Caki2 (cell line): ENCODE results near the gene PPP2R5A. TPM values are rescaled to one million over a fixed set of nuclear protein-coding genes. Genes with fewer than 3 reads are reported as not detected.
"Not testable (repeated sequence)": the region's sequence is repeated elsewhere in the genome, so short reads cannot be mapped to it uniquely, and the experiment has no call there.

ENCODE experiments used
- DNase-seq: peaks from one replicate; pipeline ENCODE4 v3.0.0-alpha.2; 2015; ENCODE audit warnings: low read depth
- in situ Hi-C: cut with HindIII; loops from 2 replicates; pipeline ENCODE4 v1.10.0; 2016; ENCODE audit warnings: low sequenced_read_pairs, low pct_unique_long_range_greater_than_20kb, mixed read lengths
- total RNA-seq: library from RNA; depleted of rRNA; stranded (reverse); fragments of >200 nt; shearing (Covaris generic); gene quantifications from 2 replicates; pipeline ENCODE4 v1.2.3, GENCODE V29; 2014; ENCODE audit warnings: low replicate concordance

PPP2R5A gene
- total RNA-seq, 1 experiment from 2014 or later = 85.8 TPM

DNA sequence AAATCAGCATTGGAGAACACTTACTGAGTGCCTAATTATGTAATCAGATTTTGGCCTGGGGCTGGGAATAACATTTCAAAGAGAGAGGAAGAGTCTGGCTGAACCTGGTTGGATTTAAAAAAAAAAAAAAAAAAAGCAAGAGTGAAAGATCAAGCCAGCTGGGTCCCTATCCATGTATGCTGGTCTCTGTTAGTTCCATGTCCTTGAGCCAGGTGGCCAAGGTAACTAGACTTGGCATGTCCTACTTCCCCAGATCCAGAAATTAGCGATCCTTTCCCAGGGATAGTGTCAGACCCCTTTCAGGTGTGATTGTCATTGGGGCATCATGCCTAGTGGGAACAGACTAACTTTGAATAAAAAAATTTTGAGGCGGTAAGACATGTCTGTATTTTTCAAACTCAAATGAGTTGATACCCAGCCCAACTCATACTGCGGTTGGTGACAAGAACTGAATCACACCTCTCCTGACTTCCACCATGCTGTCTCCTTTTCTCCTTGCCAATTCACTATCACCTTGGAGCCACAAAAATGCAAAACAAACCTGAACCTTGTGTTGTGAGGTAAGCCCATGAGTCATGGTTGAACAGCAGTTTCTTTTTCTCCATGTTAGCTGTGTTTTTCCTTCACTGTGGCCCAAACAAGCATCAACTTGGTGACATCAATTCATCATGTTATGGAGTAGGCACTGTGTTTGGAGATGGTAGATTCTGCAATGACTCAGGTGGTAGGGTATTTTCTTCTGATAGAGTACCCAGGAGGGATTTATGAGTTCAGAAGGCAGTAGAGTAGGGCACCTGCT, 24.5 kb upstream of the PPP2R5A start:
- in situ Hi-C loops = no loop called here
- DNase-seq = peak; percentile 92

DNA sequence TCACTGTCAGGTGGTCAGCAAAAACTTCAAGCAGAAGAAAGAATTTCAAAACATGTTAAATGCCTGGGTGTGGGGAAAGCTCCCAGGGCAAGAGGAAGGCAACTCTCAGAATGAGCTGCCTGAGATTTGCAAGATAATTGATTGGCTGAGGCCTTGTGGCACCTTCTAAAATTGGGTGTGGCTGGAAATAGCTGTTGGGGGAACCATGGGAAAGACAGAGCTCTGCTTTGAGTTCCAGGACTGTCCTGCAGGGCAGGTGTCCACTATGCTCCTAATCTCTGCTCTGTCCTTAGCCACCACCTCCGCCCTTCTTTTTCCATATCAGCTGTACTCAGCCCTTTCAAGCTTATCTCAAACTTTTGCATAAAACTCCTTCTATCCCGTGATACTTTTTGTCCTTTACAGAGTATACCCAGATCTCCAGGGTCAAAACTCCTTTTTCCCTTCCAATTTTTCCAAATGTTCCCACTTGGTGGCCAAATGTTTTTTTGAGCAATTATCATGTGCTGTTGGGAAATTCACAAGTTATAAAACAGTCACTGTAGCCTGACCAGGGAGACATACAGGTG, 23.8 kb upstream of the PPP2R5A start:
- no peak for DNase-seq
- in situ Hi-C loops = no loop called here

DNA sequence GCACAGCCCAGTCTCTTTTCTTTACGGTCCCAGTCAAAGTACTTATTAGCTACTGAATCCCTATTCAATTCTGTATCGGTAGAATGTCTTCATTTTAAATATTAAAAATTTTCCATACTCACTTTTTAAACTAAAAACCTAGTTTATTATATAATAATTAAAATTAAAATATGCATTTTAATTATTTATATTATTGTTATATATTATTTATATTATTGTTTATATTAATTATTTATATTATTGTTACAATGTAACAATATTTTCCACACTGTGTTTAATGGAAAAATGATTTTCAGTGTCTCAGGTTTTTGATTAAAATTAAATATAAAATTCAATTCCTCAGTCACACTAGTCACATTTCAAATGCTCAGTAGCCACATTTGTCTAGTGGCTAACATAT, 18.2 kb upstream of the PPP2R5A start:
- in situ Hi-C loops = no loop called here
- DNase-seq = no peak

DNA sequence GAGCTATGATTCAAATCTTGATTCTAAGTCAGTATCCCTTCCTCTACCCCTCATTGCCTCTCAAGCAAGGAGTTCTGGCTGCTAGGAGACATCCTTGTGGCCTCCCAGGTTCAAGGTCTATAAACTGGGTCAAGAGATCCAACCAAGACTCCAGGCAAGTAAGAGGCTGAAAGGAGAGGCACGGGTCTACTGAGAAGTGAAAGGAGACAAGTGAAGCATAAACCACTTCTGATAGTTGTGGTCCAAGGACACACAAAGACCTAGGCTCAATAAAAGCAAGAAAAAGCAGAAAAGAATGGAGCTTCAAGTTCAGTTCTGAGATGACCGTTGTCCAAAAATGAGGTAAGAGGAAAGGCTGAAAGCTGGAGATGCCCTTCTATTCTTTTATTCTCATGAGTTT, 17.8 kb upstream of the PPP2R5A start:
- in situ Hi-C loops = no loop called here

DNA sequence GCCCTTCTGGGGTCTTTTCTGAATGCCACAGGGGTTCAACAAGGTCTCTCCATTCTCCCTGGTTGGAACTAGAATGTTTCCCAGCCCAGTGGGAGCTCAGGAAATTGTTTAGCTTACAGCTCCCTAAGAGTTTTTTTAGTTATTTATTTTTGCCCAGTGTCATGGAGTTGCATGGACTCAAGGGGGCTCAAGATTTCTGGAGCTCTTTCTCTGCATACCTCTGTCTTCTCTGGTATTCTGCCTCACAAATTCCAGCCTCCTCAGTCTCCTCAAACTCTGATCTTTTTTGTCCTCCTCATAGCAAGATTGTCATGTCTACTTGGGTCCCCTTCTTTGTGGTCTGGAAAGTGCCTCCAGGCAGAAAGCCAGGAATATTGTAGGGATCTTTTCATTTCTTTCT, 15.9 kb upstream of the PPP2R5A start:
- no peak for DNase-seq
- in situ Hi-C loops = no loop called here

More for the DNA sequence above, 17.8 kb upstream of the PPP2R5A start:
- no peak for DNase-seq

DNA sequence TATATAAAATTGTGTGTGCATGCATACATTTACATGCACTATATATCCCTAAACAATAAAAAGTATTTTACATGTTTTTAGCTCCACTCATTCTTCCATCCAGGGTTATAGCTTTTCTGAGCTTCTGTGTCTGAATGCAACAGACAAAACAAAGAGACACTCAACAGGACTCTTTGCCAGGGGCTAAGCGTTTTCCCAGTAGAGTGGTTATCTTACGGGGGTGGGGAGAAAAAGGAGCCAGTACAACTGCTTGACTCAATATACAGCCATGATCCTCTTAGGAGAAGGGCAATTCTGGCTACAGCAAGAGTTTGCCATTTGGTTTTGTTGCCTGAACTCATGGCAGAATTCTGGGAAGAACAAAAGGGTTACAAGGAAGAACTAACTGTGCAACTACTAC, 14.6 kb upstream of the PPP2R5A start:
- DNase-seq = no peak

DNA sequence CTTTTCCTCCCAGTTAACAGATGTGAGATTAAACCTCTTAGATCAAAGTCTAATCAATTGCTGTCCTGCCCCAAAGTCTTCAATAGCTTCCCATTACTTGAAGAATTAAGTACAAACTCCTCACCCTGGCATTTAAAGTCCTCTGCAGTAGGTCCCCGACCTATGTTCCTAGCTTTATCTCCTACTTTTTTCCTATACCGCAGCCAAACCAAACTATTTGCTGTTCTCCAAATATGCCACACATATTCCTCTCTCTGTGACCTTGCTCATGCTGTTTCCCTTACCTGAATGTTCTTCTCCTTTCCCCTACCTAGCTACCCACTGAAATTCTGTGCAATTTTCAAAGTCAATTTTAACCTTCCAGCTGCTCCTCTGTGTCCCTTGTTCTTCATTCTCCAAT, 14.0 kb upstream of the PPP2R5A start:
- in situ Hi-C loops = no loop called here
- DNase-seq = no peak

More for the DNA sequence above, 14.6 kb upstream of the PPP2R5A start:
- in situ Hi-C loops = no loop called here

DNA sequence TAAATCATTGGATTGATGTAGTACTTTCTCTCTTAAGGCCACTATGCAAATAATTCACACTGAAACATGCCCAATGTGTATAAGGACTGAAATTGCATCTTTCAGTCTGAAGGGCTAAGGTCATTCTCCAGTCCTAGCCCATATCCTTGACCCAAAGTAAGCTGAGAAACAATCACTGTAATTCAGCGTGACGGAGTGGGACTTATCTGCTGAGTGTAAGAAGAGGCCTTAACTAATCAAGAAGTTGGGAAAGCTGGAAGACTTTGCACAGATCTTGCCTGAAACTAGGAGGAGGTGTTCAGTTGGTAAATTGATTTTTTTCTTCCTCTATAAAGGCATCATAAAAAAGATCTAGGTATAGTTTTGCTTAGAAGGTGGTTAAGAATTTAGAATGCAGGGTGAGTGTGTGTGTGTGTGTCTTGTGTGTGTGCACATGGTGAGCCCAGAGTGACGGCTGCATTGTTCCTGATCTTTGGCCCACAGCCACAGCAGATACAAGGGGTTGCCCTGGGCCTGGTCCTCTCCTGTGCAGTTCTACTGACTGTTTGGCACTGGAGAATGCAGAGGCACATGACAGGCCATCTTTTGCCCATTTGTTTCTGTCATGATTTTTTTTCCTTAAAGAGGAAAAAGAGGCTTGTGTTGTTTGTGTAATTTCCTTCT, 13.3 kb upstream of the PPP2R5A start:
- in situ Hi-C loops = no loop called here
- no peak for DNase-seq

DNA sequence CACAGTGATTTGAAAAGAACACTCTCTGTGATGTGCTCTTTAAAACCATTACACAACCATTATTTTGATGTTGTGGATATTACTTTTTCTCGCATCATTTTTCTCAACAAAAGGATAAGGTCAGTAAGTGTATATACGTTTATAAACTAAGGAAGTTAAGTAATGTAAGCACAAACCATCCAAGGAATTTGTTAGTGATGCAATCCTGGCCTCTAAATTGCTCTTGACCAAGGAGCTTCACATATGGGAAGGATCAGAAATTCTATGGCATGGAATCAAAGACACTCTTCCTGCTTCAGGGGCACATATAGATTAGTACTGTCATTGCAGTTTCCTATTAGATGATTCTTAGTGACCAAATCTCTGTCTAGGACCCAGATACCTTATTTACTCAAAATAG, 3.6 kb upstream of the PPP2R5A start:
- in situ Hi-C loops = no loop called here
- DNase-seq = no peak

DNA sequence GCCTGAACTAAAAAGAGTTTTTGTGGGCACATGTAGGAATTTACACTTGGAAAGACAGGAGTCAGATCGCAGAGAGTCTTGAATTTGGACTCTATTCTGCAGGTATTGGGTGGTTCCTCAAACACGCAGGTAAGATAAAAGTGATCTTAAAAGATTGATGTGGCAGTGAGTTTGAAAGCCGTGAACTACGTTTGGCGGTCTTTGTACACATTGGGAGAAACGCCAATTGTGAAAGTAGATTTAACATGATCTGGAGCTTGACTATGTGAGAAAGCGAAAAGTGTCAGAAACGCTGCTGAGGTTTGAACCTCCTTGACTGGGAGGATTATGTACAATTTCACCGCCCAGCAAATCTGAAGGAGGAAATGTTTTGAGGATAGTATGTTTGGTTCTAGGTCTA, 1.5 kb upstream of the PPP2R5A start:
- no peak for DNase-seq

DNA sequence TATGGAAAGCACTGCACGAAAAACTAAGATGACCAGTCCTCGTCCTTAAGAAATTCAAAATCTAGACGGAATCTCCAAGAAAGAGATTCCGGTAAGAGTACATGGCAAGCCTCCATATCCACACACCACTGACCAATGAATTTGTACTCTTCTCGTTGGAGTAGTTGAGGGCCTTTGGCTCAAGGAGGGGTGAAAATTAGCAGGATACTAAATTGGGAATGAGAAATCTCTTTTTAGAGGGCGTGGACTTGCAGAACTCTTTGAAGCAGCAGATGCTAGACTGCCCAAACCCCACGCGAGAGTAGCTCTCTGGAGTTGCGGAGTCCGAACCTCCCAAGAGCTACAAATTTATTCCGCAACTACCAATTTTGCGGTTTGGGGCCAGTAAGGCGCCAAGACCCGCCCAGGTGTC, 872 bp upstream of the PPP2R5A start:
- in situ Hi-C loops = no loop called here
- DNase-seq = no peak

More for the DNA sequence above, 1.5 kb upstream of the PPP2R5A start:
- in situ Hi-C loops = no loop called here

DNA sequence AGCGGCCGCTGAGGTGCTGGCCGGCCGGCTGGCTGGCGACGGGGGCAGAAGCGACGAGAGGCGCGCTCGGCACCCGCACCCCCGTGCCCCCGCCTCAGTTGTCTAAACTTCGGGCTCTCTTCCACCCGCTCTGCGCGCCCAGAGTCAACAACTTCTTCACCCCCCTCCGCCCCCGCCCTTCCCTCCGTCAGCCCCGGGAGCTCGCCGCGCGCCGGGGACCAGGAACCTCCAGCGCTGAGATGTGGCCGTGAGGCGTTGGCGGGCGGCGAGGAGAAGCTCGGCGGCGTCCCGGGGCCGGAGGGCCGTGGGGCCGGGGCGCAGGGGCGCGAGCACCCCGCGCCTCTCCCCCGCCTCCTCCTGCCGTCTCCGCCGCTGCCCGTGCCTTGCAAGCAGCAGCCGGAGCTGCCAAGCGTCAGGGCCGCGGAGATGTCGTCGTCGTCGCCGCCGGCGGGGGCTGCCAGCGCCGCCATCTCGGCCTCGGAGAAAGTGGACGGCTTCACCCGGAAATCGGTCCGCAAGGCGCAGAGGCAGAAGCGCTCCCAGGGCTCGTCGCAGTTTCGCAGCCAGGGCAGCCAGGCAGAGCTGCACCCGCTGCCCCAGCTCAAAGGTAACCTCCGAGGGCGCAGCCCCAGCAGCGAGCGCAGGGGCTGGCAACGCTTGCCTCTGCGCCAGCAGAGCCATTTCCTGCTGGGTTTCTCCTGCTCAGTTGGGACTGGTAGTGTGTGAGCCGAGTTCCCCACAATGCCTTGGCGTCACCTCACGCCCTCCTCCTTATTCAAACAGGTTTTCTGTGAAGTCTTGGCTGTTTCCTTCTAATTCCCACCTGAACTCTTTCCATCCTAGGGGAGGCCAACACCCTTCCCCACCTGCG, 710 bp downstream of the PPP2R5A start:
- in situ Hi-C loops = no loop called here

DNA sequence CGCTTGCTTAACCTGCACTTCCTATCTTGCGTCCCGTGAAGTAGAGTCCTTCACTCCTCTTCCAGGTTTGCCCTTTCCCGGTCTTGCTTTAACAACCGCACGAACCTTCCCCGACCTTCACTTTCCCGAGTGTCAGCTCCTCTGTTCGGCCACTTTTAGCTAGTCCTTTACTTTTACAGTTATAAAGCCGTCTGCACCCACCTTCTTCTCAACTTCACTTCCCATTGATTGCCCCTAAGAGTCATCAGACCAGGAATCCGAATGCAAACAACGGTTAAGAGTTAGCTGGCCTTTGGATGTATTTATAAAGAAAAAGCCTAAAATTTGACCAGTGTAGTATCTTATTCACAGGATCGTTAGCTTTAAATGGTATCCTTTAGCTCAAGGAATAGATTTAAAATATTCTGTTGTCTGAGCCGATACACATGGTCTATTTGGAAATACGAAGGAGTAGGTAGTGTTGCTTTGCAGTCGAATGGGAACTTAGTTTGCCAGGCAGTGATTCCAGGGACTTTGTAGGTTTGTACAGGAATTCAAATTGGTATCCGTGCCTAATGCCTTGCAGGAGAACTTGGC, 1.4 kb downstream of the PPP2R5A start:
- in situ Hi-C loops = no loop called here
- no peak for DNase-seq

More for the DNA sequence above, 710 bp downstream of the PPP2R5A start:
- DNase-seq = peak; percentile 73

DNA sequence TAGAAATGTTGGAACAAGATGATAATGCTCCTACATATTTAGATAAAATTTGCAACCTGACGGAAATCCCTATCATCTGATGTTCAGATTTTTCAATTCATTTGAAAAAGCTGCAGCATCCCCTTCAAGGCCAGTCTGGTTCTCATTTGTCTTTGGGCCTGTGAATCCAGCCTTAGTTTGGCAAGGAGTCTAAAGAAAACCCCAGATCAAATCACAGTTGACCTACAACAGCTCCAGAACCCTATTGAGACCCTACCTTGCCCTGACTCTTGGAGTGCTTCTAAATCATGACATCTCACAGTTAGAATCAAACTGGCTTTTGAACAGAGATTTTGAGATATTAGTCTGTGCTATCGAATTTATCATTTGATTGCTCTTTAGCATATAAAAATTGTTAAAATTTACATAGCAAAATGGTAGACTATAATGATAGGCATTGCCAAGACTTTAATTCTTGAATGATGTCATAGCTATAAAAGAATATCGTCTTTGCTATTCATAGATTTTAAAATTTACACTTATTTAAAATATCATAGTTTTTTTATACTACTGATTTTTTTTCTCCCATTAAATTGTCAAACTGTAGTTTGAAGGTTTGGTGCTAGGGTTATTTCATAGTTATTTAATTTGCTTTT, 2.2 kb downstream of the PPP2R5A start:
- in situ Hi-C loops = no loop called here

DNA sequence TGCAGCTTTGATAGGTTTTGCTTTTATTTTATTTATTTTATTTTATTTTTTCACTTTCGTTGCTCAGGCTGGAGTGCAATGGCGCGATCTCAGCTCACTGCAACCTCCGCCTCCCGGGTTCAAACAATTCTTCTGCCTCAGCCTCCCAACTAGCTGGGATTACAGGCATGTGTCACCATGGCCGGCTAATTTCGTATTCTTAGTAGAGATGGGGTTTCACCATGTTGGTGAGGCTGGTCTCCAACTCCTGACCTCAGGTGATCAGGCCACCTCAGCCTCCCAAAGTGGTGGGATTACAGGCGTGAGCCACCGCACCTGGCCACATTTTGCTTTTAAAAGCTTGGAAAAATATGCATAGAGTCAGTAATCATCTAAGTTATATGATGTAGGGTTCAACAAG, 2.8 kb downstream of the PPP2R5A start:
- in situ Hi-C loops = not testable (repeated sequence)

More for the DNA sequence above, 2.2 kb downstream of the PPP2R5A start:
- no peak for DNase-seq

DNA sequence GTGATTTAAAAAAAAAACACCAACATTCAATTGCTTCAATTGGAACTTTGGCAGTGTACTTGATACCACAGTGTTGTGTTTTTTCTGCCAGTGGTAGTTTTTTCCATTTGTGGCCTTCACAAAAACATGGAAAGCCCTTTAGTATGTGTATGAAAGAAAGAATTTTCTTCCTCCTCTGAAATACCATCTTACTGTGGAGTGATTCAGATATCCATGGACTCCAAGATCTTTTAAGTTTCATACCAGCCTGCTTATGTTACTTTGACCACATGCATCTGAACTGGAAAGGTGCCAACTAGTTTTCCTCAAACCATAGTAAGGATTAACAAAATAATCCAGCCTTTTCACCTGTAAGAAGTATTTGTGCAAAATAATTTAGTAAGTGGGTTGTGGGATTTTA, 3.4 kb downstream of the PPP2R5A start:
- in situ Hi-C loops = no loop called here
- peak; percentile 42 for DNase-seq

More for the DNA sequence above, 2.8 kb downstream of the PPP2R5A start:
- DNase-seq = not testable (repeated sequence)

DNA sequence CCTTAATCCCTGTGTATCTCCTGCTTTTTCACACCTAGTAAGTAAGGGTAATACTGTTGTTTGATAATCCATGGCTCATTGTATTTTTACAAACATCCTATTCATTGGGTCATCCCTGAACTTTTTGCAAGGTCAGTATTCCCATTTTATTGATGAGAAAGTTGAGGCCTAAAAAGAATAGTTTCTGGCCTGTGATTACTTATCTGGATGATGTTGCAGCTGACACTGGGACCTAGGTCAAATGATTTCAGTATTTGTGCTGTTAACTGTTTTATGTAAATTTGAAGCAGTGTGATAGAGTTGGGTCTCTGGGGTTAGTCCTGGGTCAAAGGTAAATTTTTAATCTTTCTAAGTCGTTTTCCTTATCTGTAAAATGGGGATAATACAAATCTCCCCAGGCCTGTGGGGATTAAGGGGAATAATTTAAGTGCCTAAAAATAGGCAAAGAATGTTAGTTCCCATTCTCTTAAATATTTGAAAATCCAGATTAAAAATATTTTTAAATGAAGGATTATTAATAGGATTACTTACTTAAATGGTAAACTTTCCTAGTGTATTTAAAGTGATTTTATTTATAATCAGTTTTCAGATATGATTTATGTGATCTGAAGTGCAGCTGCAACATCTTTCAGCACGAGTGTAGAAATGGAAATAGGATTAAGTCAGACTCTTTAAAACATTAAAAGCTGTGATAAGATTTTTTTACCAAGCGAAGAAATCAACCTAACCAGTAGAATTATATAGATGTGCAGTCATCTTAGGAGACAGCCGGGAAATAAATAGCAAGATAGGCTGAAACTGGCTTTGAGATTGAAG, 4.3 kb downstream of the PPP2R5A start:
- DNase-seq = no peak
- in situ Hi-C loops = no loop called here
